Measurements from ENCODE around the gene GPR173. TPM values are rescaled to one million over a fixed set of nuclear protein-coding genes. Genes with fewer than 3 reads are reported as not detected.

GPR173 gene
- total and polyA plus RNA-seq, 9 of the 15 experiments (the other 6 are each of a cell fraction or from before 2014, with no cell fraction given) = 0.01 TPM; not detected in 8

- ATAC-seq = no peak
- in situ Hi-C loops (cut with MboI) (no loop called here), intact Hi-C loops (cut with micrococcal nuclease) (no loop called here)
- TF ChIP-seq CTCF (IDR thresholded peaks at IDR 0.05 in 2 of 3, conservative IDR thresholded peaks at IDR 0.05 in 1 of 3; ENCODE audit: insufficient read depth in 2 of 3, low read depth in 1 of 3, low read length in 3 of 3) = peak in 1 of 3 experiments; percentile 38; a peak in 2 of 6 replicates
- TF ChIP-seq ZBTB40 (IDR thresholded peaks at IDR 0.05) = no peak
- TF ChIP-seq ZBTB40 (CRISPR knock-in tag; IDR thresholded peaks at IDR 0.05) = no peak
- peak in 1 of 2 experiments; percentile 22; a peak in 1 of 4 replicates for TF ChIP-seq RAD21 (CRISPR knock-in tag; conservative IDR thresholded peaks at IDR 0.05 in 1 of 2, IDR thresholded peaks at IDR 0.05 in 1 of 2)
- no peak for TF ChIP-seq PPARD (CRISPR knock-in tag; IDR thresholded peaks at IDR 0.05)
- TF ChIP-seq ETV5 (CRISPR knock-in tag; IDR thresholded peaks at IDR 0.05; ENCODE audit: low read depth) = no peak
- no peak for TF ChIP-seq CREB3 (tag; conservative IDR thresholded peaks at IDR 0.05; ENCODE audit: low read depth)
- TF ChIP-seq CXXC5 (CRISPR knock-in tag; IDR thresholded peaks at IDR 0.05) = no peak
- no peak for DNase-seq (ENCODE audit: extremely low read depth in 1 of 4, low spot score in 3 of 4)
- ChIA-PET CTCF (ENCODE audit: low intra/inter-chr PET ratio) (no interaction called here), POLR2A (no interaction called here)
- Histone ChIP-seq H3K27ac (ENCODE audit: extremely low read depth, low read depth, low read length) (no peak overlapping the region), H3K9me1 (ENCODE audit: control insufficient read depth, insufficient read depth, low read length) (no peaks in the 10 kb centered on the region), H3K9me3 (replicated peaks; ENCODE audit: control insufficient read depth, insufficient read depth, low read depth, low read length) (no peaks in the 10 kb centered on the region), H3K27me3 (ENCODE audit: control insufficient read depth in 2 of 2, insufficient read depth in 2 of 2, low read length in 2 of 2) (no peaks in the 10 kb centered on the region), H3K4me3 (no peak overlapping the region), H3K36me3 (ENCODE audit: control insufficient read depth, insufficient read depth, low read length) (no peaks in the 10 kb centered on the region), H3K4me2 (ENCODE audit: insufficient read depth, low read length) (no peak overlapping the region), H3K79me2 (ENCODE audit: control insufficient read depth, insufficient read depth, low read length) (no peaks in the 10 kb centered on the region), H2AFZ (ENCODE audit: low read depth, low read length) (no peak overlapping the region), H3K4me1 (replicated peaks in 1 of 2; ENCODE audit: control insufficient read depth in 2 of 2, insufficient read depth in 2 of 2, low read length in 2 of 2) (no peaks in the 10 kb centered on the region), H3K9ac (ENCODE audit: insufficient read depth in 1 of 2, low read depth in 2 of 2, low read length in 2 of 2) (no peak overlapping the region), H4K20me1 (replicated peaks; ENCODE audit: control insufficient read depth, insufficient read depth, low read length) (no peaks in the 10 kb centered on the region)
- 0% methylated on average over 4 of the region's 4 CpGs for WGBS (ENCODE audit: insufficient coverage, low coverage, missing lambda C conversion rate)
- FAIRE-seq = no peak
- BruUV-seq (replicated peaks) = no TSS peak
Observed at GRCh38 chrX:53018627-53019026, 30.0 kb upstream of the GPR173 start.

Data from K562 (cell line).